Hepatocyte (in vitro differentiated cells): ENCODE measurements around the gene TSACC.

Experiments
- EZH2 ChIP-seq: fragments of 200-600 bp; sonication (generic); IDR thresholded peaks from 2 replicates; pipeline ENCODE4 v1.6.1; 2016; ENCODE audit warnings: antibody characterized with exemption, mild to moderate bottlenecking, borderline replicate concordance
- EZH2phosphoT487 ChIP-seq: fragments of 200-600 bp; sonication (generic); IDR thresholded peaks from one replicate; pipeline ENCODE4 v1.6.1; 2018; ENCODE audit warnings: antibody characterized with exemption, mild to moderate bottlenecking, low read depth, moderate library complexity; ENCODE audit not compliant: unreplicated experiment, severe bottlenecking
- TF ChIP-seq, protein P1 (sequence below): fragments of 200-600 bp; sonication (generic); IDR thresholded peaks from 2 replicates; pipeline ENCODE4 v1.5.1; 2016; ENCODE audit warnings: antibody characterized with exemption, mild to moderate bottlenecking; ENCODE audit not compliant: poor library complexity

DNA sequence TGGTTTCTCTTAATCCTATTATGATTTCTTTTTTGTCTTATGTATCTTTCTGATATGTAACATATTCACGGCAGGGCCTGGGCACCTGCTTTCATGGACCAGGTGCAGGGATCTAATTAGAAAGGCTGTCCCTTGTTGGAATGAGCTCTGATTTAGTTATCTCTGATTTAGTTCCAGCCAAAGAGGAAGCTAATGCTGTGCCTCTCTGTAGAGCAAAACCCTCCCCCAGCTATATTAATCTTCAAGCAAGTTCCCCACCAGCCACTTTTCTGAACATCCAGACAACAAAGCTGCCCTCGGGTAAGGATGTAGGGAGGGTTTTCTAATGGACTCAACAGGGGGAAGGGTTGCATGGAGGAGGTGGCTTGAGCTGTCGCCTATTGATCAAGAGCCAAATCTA lies 6.1 kb downstream of the TSACC start:
- TF ChIP-seq, protein P1, sequence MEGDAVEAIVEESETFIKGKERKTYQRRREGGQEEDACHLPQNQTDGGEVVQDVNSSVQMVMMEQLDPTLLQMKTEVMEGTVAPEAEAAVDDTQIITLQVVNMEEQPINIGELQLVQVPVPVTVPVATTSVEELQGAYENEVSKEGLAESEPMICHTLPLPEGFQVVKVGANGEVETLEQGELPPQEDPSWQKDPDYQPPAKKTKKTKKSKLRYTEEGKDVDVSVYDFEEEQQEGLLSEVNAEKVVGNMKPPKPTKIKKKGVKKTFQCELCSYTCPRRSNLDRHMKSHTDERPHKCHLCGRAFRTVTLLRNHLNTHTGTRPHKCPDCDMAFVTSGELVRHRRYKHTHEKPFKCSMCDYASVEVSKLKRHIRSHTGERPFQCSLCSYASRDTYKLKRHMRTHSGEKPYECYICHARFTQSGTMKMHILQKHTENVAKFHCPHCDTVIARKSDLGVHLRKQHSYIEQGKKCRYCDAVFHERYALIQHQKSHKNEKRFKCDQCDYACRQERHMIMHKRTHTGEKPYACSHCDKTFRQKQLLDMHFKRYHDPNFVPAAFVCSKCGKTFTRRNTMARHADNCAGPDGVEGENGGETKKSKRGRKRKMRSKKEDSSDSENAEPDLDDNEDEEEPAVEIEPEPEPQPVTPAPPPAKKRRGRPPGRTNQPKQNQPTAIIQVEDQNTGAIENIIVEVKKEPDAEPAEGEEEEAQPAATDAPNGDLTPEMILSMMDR: no peak
- TF ChIP-seq EZH2phosphoT487 (no peak), EZH2 (no peak)
